ENCODE measurements around the gene YIF1B.
"Not testable (repeated sequence)": the region's sequence is repeated elsewhere in the genome, so short reads cannot be mapped to it uniquely, and the experiment has no call there.

Gene YIF1B

DNA sequence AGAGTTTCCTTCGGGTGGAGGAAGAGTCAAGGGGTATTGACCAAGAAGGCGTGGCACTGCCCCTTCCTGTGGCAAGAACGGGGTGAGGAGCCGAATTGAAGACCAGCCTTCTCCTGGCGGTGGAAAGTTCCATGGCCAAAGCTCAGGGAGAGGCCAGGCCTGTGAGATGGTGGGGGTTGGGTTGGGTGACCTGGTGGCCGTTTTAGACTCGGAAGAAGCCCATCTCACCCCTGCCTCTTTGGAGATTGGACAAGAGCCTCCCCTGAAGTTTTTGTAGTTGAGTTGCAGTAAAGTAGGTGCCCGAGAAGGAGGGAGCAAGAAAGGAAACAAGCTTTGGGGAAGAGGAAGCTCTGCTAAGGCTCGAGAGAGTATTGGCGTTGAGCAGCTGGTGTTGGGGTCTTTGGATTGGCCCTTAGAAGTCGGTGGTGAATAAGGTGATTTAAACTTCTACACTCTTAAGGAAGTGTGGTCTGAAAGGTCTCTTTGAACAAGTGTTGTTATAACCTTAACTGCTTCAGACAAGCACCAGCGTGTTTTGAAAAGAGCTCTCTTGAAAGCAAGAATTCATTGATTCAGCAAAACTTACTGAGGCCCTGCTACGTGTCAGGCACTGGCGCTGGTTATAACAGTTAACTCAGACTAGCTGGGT, 50.4 kb downstream of the YIF1B start:
- Mint-ChIP-seq H3K36me3 (ENCODE audit: low read depth) (no peaks in the 10 kb centered on the region), H3K4me1 (peaks cover 58% of the 10 kb centered on the region), H3K9me3 (no peaks in the 10 kb centered on the region), H3K27ac (peak overlapping the region; percentile 64), H3K27me3 (ENCODE audit: low read depth, poor library complexity) (peaks cover 12% of the 10 kb centered on the region), H3K4me3 (peak overlapping the region; percentile 92)
- no peak for DNase-seq
- no peak for TF ChIP-seq CTCF (IDR thresholded peaks at IDR 0.05)

DNA sequence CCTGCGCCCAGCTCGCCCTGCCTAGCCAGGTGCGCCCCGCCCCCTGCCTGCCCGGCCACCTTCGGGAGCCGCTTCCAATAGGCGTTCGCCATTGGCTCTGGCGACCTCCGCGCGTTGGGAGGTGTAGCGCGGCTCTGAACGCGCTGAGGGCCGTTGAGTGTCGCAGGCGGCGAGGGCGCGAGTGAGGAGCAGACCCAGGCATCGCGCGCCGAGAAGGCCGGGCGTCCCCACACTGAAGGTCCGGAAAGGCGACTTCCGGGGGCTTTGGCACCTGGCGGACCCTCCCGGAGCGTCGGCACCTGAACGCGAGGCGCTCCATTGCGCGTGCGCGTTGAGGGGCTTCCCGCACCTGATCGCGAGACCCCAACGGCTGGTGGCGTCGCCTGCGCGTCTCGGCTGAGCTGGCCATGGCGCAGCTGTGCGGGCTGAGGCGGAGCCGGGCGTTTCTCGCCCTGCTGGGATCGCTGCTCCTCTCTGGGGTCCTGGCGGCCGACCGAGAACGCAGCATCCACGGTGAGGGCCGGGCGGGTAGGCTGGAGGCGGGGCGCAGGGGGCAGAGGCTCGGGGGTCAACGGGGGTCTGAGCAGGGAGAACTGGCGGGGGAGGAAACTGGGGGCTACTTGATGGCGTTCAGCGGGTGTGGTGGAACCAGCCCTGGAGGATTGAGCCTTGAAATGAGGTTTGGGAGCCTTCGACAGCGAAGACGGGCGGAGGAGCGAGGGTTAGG, 51.1 kb downstream of the YIF1B start, which contains the start of gene SPINT2:
Gene SPINT2, plus strand, starts transcription at position 88 of the 727 bp plus-strand sequence. Its CDS starts 320 bp downstream, at position 408.
- Mint-ChIP-seq H3K27me3 (ENCODE audit: low read depth, poor library complexity) (peaks cover 9% of the 10 kb centered on the region), H3K36me3 (ENCODE audit: low read depth) (no peaks in the 10 kb centered on the region), H3K27ac (peak within 1 kb of the TSS; percentile 64), H3K4me3 (peak within 1 kb of the TSS; percentile 92), H3K4me1 (peaks cover 51% of the 10 kb centered on the region), H3K9me3 (no peaks in the 10 kb centered on the region)
- TF ChIP-seq CTCF (IDR thresholded peaks at IDR 0.05) = no peak
- peak; percentile 82 for DNase-seq

DNA sequence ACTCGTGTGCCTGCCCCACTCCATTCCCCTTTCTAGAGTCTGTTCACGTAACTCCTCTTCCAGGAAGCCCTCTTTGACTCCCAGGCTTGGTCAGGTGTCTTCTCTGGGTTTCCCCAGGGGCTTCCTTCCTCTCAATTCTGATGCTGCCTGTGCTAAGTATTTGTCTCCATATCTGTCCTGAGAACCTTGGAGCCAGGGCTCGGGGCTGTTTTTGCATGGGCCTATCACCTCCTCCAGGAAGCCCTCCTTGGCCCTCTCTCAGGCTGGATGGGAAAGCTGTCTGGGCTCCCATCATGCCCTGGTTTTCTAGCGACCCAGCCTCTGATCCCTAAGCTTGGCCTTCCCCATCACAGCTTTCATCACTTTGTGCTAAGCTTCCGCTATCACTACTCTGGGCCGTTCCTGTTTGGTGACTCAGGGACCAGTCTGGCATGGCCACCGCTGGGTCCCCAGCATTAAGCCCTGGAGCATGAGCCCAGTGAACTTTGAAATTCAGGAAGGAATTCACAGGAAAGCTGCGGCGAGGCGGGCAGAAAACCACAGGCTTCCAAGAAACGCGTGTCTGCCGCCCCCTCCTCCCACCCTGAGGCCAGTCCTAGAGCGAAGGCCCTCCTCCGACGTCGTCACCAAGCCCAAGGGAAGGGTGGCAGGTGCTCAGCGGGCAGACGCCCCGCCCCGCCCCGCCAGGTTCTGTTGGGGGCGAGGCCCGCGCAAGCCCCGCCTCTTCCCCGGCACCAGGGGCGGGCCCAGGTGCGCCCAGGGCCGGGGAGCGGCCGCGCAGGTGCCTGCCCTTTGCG, 51.9 kb downstream of the YIF1B start:
- TF ChIP-seq CTCF (IDR thresholded peaks at IDR 0.05) = no peak
- H3K36me3 Mint-ChIP-seq (ENCODE audit: low read depth) = no peaks in the 10 kb centered on the region
- H3K27ac Mint-ChIP-seq = no peak overlapping the region
- no peaks in the 10 kb centered on the region for H3K9me3 Mint-ChIP-seq
- peak; percentile 78 for DNase-seq
- peaks cover 14% of the 10 kb centered on the region for H3K27me3 Mint-ChIP-seq (ENCODE audit: low read depth, poor library complexity)
- peaks cover 48% of the 10 kb centered on the region for H3K4me1 Mint-ChIP-seq
- H3K4me3 Mint-ChIP-seq = peak overlapping the region; percentile 83

- Mint-ChIP-seq H3K4me1 (peaks cover 37% of the 10 kb centered on the region), H3K4me3 (peak overlapping the region; percentile 57), H3K9me3 (no peaks in the 10 kb centered on the region), H3K27me3 (ENCODE audit: low read depth, poor library complexity) (peaks cover 18% of the 10 kb centered on the region), H3K36me3 (ENCODE audit: low read depth) (no peaks in the 10 kb centered on the region), H3K27ac (peak overlapping the region; percentile 23)
- no peak for TF ChIP-seq CTCF (IDR thresholded peaks at IDR 0.05)
- no peak for DNase-seq
These were observed 53.0 kb downstream of the YIF1B start for GRCh38 chr19:38262585-38263268.

DNA sequence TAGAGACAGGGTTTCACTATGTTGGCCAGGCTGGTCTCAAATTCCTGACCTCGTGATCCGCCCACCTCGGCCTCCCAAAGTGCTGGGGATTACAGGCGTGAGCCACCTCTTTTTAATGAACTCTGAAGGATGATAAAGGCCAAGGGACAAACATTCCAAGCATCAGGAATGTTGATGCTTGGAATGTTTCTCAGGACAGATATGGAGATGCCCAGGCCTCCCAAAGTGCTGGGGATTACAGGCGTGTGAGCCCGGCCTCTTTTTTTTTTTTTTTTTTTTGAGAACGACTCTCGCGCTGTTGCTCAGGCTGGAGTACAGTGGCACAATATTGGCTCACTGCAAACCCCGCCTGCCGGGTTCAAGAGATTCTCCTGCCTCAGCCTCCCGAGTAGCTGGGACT, 53.8 kb downstream of the YIF1B start:
- Mint-ChIP-seq H3K4me1 (peaks cover 29% of the 10 kb centered on the region), H3K27me3 (ENCODE audit: low read depth, poor library complexity) (peaks cover 24% of the 10 kb centered on the region)
- not testable (repeated sequence) for H3K4me3 Mint-ChIP-seq; H3K36me3 Mint-ChIP-seq (ENCODE audit: low read depth); DNase-seq; H3K9me3 Mint-ChIP-seq; H3K27ac Mint-ChIP-seq
